NCI-H69 (cell line): Measurements from ENCODE around the gene STX3.
"Not testable (repeated sequence)": the region's sequence is repeated elsewhere in the genome, so short reads cannot be mapped to it uniquely, and the experiment has no call there.

Experiments used
- DNase-seq: peaks from one replicate; lab custom pipeline; 2025; lab: John Stamatoyannopoulos, UW

STX3 gene

DNA sequence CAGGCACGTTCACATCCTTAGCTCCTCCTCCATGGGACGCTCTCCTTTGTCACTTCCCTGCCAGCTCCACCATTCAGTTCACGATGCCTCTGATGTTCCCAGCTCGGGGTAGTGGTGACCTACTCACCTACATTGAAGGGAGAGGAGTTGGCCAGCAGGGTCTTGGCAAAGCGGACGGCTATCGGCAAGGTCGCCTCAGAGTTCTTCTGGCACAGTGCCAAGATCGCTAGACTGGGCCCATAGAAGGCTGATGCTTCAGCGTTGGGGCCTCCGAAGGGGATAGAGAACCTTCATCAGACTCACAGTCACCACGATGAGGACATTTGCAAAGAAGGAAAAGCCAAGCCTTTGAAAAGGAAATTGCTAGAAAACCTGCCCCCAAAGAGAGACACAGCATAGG lies 87.1 kb downstream of the STX3 start:
- DNase-seq: no peak

GRCh38 chr11:59845399-59845798 lies 90.2 kb downstream of the STX3 start, which contains the start of gene CBLIF:
Gene CBLIF (minus strand): TSS chr11:59845499. CDS start chr11:59845453, 46 bp downstream.
- DNase-seq: no peak

- no peak for DNase-seq
Measured at GRCh38 chr11:59846556-59846955, 91.4 kb downstream of the STX3 start.

DNA sequence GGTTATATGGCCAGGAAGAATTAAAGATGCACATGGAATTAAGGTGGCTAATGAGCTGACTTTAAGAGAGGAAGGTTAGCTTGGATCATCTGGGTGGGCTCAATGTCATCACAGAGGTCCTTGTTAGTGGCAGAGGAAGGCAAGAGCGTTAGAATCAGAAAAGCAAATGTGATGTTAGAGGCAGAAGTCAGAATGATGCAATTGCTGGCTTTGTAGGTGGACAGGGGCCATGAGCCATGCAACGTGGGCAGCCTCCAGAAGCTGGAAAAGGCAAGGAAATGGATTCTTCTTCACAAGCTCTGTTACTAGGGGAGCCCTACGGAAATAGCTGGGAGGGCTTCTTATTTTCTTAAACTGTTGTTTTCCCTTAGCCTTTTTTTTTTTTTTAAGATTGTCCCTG lies 92.5 kb downstream of the STX3 start:
- DNase-seq: no peak

GRCh38 chr11:59848439-59848838 lies 93.3 kb downstream of the STX3 start:
- DNase-seq: not testable (repeated sequence)

GRCh38 chr11:59849129-59849528 lies 94.0 kb downstream of the STX3 start:
- no peak for DNase-seq

DNA sequence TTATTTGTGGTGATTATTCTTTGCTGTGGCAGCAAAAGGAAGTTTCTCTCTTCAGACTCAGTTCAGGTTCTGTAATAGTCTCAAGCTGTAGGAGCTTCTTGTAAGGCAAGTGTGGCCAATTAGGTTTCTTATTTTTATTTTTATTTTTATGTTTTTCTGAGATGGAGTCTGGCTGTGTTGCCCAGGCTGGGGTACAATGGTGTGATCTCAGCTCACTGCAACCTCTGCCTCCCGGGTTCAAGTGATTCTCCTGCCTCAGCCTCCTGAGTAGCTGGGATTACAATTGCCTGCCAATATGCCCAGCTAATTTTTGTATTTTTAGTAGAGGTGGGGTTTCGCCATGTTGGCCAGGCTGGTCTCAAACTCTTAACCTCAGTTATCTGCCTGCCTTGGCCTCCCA lies 94.4 kb downstream of the STX3 start:
- not testable (repeated sequence) for DNase-seq

GRCh38 chr11:59851416-59851815 lies 96.2 kb downstream of the STX3 start:
- not testable (repeated sequence) for DNase-seq

DNA sequence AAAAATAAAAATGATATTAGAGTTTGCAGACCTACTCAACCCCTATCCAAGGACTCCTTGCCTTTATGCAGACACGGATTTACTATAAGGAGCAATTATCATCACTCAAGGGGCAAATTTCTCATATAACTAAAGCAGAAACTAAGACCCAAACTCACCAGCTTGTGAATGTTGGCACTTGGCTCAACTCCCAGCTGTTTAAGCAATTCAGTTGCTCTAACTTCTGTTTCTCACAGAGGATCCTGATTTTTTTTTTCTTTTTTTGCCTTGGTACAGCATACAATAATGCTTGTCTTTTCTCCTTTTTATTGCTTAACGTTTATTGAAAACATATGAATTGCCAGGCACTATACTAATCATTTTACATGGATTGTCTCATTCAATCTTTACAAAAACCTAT lies 99.7 kb downstream of the STX3 start:
- no peak for DNase-seq
